Esophagus muscularis mucosa (tissue), 4 donors: ENCODE results near the gene MAZ. TPM values are rescaled to one million over a fixed set of nuclear protein-coding genes. Genes with fewer than 3 reads are reported as not detected.

ENCODE experiments used
- DNase-seq: peaks from one replicate; pipeline ENCODE4 v3.0.0-alpha.2; 2017; ENCODE audit errors: extremely low spot score
- H3K27ac ChIP-seq, 4 donors: fragments of 200-600 bp; sonication (generic); replicated peaks in 1 of 4; 1 replicate in 3 of 4; 2 replicates in 1 of 4; pipeline ENCODE4 v1.5.1; 2016 to 2019; ENCODE audit warnings: mild to moderate bottlenecking in 1 of 4
- H3K27me3 ChIP-seq, 4 donors: fragments of 200-600 bp; sonication (generic); one replicate each; pipeline versions ENCODE4 v1.5.1 to v1.6.0; 2016 to 2019
- H3K36me3 ChIP-seq, 4 donors: fragments of 200-600 bp; sonication (generic); one replicate each; pipeline ENCODE4 v1.5.1; 2016 to 2019
- H3K4me1 ChIP-seq, 4 donors: fragments of 200-600 bp; sonication (generic); one replicate each; pipeline ENCODE4 v1.5.1; 2016 to 2019
- H3K4me3 ChIP-seq, 4 donors: fragments of 200-600 bp; sonication (generic); 1 replicate in 2 of 4; 2 replicates in 2 of 4; pipeline ENCODE4 v1.5.1; 2016 to 2019; ENCODE audit warnings: mild to moderate bottlenecking in 4 of 4, moderate library complexity in 1 of 4
- H3K9me3 ChIP-seq, 4 donors: fragments of 200-600 bp; sonication (generic); 1 replicate in 3 of 4; 2 replicates in 1 of 4; pipeline ENCODE4 v1.5.1; 2016 to 2019
- EP300 ChIP-seq: sonication (generic); formaldehyde crosslinking; IDR thresholded peaks from one replicate; pipeline ENCODE4 v1.6.1; 2017; ENCODE audit warnings: antibody characterized with exemption
- POLR2A ChIP-seq: fragments of 450-650 bp; IDR thresholded peaks from one replicate; pipeline ENCODE4 v1.6.1; 2017; ENCODE audit warnings: antibody characterized with exemption, moderate library complexity, mild to moderate bottlenecking, low read depth
- POLR2AphosphoS5 ChIP-seq, 2 donors: sonication (generic); formaldehyde crosslinking; IDR thresholded peaks; one replicate each; pipeline ENCODE4 v1.6.1; 2017; ENCODE audit warnings: antibody characterized with exemption in 2 of 2
- WGBS: methylation state at CpG from one replicate; pipeline ENCODE4 v1.1.5; 2018; 5-methylcytosine and 5-hydroxymethylcytosine counted together
- intact Hi-C: fragments of 100-400 bp; cut with DNase I; formaldehyde crosslinking; loops from one replicate; pipeline ENCODE4 v1.15.1; 2023
- total RNA-seq, 4 donors: library from RNA; depleted of rRNA; stranded (reverse); fragments of >200 nt; gene quantifications; one replicate each; pipeline versions ENCODE4 v1.1.0 to v1.2.1, GENCODE V29; 2016
- TF ChIP-seq, protein P1 (sequence below), 3 experiments: fragments of 200-600 bp in 2 of 3; fragments of 450-650 bp in 1 of 3; sonication (generic) in 2 of 3; IDR thresholded peaks; one replicate each; pipeline ENCODE4 v1.5.1; 2017 to 2019; ENCODE audit warnings: antibody characterized with exemption in 3 of 3, mild to moderate bottlenecking in 2 of 3, moderate library complexity in 1 of 3

The MAZ gene
- total RNA-seq, 4 donors from 2014 or later = 120 to 284 (median 158) TPM

GRCh38 chr16:29816694-29817441, 10.5 kb downstream of the MAZ start:
- intact Hi-C loops = no loop called here
- no peak for DNase-seq
- Histone ChIP-seq H3K4me1 (peaks cover 70 to 88% (median 84%) of the 10 kb centered on the region in 4 donors), H3K36me3 (peaks cover 0 to 19% (median 16%) of the 10 kb centered on the region in 4 donors), H3K27ac (peak overlapping the region; percentile 95 to 96 (median 96)), H3K4me3 (peak overlapping the region; percentile 60 to 84 (median 70)), H3K9me3 (no peaks in the 10 kb centered on the region), H3K27me3 (no peaks in the 10 kb centered on the region)
- 3% methylated on average over 25 of the region's 37 CpGs for WGBS
- TF ChIP-seq EP300 = no peak
- TF ChIP-seq POLR2A = no peak
- TF ChIP-seq, protein P1, sequence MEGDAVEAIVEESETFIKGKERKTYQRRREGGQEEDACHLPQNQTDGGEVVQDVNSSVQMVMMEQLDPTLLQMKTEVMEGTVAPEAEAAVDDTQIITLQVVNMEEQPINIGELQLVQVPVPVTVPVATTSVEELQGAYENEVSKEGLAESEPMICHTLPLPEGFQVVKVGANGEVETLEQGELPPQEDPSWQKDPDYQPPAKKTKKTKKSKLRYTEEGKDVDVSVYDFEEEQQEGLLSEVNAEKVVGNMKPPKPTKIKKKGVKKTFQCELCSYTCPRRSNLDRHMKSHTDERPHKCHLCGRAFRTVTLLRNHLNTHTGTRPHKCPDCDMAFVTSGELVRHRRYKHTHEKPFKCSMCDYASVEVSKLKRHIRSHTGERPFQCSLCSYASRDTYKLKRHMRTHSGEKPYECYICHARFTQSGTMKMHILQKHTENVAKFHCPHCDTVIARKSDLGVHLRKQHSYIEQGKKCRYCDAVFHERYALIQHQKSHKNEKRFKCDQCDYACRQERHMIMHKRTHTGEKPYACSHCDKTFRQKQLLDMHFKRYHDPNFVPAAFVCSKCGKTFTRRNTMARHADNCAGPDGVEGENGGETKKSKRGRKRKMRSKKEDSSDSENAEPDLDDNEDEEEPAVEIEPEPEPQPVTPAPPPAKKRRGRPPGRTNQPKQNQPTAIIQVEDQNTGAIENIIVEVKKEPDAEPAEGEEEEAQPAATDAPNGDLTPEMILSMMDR (IDR thresholded peaks at IDR 0.05) = no peak
- TF ChIP-seq POLR2AphosphoS5 (IDR thresholded peaks at IDR 0.05) = no peak

GRCh38 chr16:29818082-29818481, 11.8 kb downstream of the MAZ start:
- H3K4me1 ChIP-seq = peaks cover 69 to 88% (median 84%) of the 10 kb centered on the region in 4 donors
- no peak for DNase-seq

DNA sequence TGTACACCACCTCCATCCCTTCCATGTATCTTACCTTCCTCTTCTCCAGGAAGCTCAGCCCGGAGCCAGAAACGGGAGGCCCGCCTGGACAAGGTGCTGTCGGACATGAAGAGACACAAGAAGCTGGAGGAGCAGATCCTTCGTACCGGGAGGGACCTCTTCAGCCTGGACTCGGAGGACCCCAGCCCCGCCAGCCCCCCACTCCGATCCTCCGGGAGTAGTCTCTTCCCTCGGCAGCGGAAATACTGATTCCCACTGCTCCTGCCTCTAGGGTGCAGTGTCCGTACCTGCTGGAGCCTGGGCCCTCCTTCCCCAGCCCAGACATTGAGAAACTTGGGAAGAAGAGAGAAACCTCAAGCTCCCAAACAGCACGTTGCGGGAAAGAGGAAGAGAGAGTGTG, 13.2 kb downstream of the MAZ start:
- Histone ChIP-seq H3K9me3 (no peaks in the 10 kb centered on the region), H3K4me1 (peaks cover 67 to 88% (median 84%) of the 10 kb centered on the region in 4 donors), H3K27ac (peak overlapping the region in 3 of 4 donors; percentile 84 to 91 (median 87)), H3K27me3 (no peaks in the 10 kb centered on the region), H3K4me3 (peak overlapping the region in 1 of 4 donors; percentile 82), H3K36me3 (peaks cover 0 to 19% (median 16%) of the 10 kb centered on the region in 4 donors)
- no peak for TF ChIP-seq POLR2AphosphoS5 (IDR thresholded peaks at IDR 0.05)
- TF ChIP-seq, protein P1 (IDR thresholded peaks at IDR 0.05) = no peak
- TF ChIP-seq POLR2A = no peak
- no peak for TF ChIP-seq EP300
- DNase-seq = no peak
- intact Hi-C loops = no loop called here
- 74% methylated on average over 13 of the region's 15 CpGs for WGBS

More at GRCh38 chr16:29818082-29818481, 11.8 kb downstream of the MAZ start:
- Histone ChIP-seq H3K36me3 (peaks cover 0 to 19% (median 16%) of the 10 kb centered on the region in 4 donors), H3K9me3 (no peaks in the 10 kb centered on the region), H3K4me3 (no peak overlapping the region), H3K27ac (peak overlapping the region in 1 of 4 donors; percentile 96), H3K27me3 (no peaks in the 10 kb centered on the region)
- whole genome bisulfite sequencing = 89% methylated on average over 4 of the region's 4 CpGs
- intact Hi-C loops = no loop called here
- TF ChIP-seq POLR2A (no peak), POLR2AphosphoS5 (IDR thresholded peaks at IDR 0.05) (no peak), EP300 (no peak)
- TF ChIP-seq, protein P1 (IDR thresholded peaks at IDR 0.05) = no peak

DNA sequence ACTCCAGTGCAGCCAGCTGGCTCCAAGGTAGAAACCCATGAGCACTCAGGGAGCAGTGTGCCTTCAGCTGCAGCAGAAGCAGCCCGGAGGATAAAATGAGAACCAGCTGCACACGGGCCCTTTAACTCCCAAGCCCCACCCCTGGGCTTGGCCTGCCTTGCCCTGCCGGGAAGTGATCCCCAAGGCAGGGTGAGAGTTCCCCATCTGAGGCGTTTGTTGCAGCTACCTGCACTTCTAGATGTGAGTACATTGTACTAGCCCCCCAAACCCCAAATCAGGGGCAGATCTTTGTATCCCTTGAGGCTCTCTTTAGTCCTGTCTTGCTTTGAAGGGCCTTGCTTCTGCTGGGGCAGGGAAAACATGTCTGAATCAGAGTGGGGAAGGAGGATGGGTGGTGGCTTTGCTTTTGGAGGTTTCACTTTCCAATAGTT, 14.0 kb downstream of the MAZ start, which contains the start of gene MVP:
TSS of gene MVP (plus strand) at position 192 of the 431 bp plus-strand sequence. CDS start 10,088 bp downstream, outside the sequence.
- 0% methylated on average over 4 of the region's 4 CpGs for WGBS
- peak within 1 kb of the TSS; percentile 64 to 82 (median 72) for H3K4me3 ChIP-seq
- no peak for DNase-seq
- peak within 1 kb of the TSS; percentile 81 to 91 (median 86) for H3K27ac ChIP-seq
- TF ChIP-seq POLR2AphosphoS5 (IDR thresholded peaks at IDR 0.05) (peak; percentile 81 to 83), EP300 (no peak), POLR2A (peak; percentile 41)
- TF ChIP-seq, protein P1 (IDR thresholded peaks at IDR 0.05) = no peak
- no peaks in the 10 kb centered on the region for H3K27me3 ChIP-seq
- peaks cover 0 to 19% (median 16%) of the 10 kb centered on the region in 4 donors for H3K36me3 ChIP-seq
- H3K9me3 ChIP-seq = no peaks in the 10 kb centered on the region
- H3K4me1 ChIP-seq = peaks cover 67 to 88% (median 84%) of the 10 kb centered on the region in 4 donors
- intact Hi-C loops = no loop called here
